ENCODE data around the gene LANCL2. TPM values are rescaled to one million over a fixed set of nuclear protein-coding genes. Genes with fewer than 3 reads are reported as not detected.

The LANCL2 gene
- total and polyA plus RNA-seq, 2 donors from 2014 or later = 9.9 to 18.3 TPM

DNA sequence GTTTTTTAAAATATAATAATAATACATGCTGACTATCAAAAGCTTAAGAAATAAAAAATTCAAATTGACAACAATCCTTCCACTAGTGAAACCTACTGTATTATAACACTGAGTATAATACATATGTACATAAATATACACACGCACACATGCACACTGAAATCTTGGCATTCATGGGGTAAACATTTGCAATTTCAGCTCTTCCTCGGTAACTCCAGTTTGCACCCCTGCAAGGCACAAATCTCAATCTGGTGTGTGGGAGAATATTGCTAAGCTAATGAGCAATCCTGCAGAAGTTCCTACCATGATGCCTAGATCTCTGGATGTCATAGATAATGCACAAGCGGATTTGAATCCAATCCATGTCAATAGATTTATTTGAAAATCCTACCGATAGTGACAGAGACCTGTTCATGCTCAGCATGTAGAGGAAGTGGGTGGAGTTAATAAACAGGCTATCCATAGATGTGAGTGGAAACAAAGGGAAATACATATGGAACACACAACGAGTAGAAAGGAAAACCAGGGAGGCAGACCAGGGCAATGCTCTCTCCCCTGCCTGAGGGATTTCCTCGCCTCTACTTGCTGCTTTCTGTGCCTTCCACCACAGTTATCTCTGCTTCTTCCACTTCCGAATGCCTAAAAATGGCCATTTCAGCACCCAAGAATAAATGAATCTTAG is 38.1 kb upstream of the LANCL2 start:
- Histone ChIP-seq H3K9me3 (ENCODE audit: control insufficient read depth in 2 of 3, insufficient read depth in 1 of 3, low read length in 3 of 3) (no peaks in the 10 kb centered on the region), H3K4me3 (ENCODE audit: low read length in 3 of 3) (no peak overlapping the region), H3K36me3 (ENCODE audit: control insufficient read depth in 2 of 3, insufficient read depth in 3 of 3, low read length in 3 of 3) (no peaks in the 10 kb centered on the region), H3K27ac (ENCODE audit: low read depth in 2 of 2, low read length in 2 of 2) (no peak overlapping the region), H3K4me1 (ENCODE audit: control insufficient read depth in 2 of 3, insufficient read depth in 2 of 3, low read depth in 1 of 3, low read length in 3 of 3) (no peaks in the 10 kb centered on the region), H3K9ac (ENCODE audit: low read length in 3 of 3) (no peak overlapping the region), H3K27me3 (ENCODE audit: control insufficient read depth, insufficient read depth, low read length) (no peaks in the 10 kb centered on the region)
- FAIRE-seq (no peak), DNase-seq (no peak)
- TF ChIP-seq, protein P1, sequence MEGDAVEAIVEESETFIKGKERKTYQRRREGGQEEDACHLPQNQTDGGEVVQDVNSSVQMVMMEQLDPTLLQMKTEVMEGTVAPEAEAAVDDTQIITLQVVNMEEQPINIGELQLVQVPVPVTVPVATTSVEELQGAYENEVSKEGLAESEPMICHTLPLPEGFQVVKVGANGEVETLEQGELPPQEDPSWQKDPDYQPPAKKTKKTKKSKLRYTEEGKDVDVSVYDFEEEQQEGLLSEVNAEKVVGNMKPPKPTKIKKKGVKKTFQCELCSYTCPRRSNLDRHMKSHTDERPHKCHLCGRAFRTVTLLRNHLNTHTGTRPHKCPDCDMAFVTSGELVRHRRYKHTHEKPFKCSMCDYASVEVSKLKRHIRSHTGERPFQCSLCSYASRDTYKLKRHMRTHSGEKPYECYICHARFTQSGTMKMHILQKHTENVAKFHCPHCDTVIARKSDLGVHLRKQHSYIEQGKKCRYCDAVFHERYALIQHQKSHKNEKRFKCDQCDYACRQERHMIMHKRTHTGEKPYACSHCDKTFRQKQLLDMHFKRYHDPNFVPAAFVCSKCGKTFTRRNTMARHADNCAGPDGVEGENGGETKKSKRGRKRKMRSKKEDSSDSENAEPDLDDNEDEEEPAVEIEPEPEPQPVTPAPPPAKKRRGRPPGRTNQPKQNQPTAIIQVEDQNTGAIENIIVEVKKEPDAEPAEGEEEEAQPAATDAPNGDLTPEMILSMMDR (IDR thresholded peaks at IDR 0.05; ENCODE audit: borderline replicate concordance, extremely low read depth, insufficient read depth) = no peak
- intact Hi-C loops (cut with DNase I) = no loop called here

DNA sequence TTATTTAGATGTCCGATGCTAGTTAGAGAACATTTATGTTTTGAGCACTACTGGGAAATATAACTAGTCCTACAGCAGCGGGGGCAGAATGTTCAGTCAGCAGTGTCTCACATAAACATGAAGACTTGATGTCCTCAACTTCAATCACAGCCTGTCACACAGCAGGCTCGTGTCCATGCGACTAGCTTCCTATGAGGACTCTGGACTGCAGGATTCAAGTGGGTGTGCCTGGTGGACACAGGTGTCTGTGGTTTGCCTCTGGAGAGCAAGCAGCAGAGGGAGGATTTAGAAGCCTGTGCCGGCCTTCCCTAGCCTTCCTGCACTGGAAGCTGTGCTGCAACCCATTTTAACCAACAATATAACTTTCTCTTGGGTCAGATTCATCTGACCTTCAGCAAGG is 30.0 kb upstream of the LANCL2 start:
- intact Hi-C loops (cut with DNase I) = no loop called here
- H3K36me3 ChIP-seq (ENCODE audit: control insufficient read depth in 2 of 3, insufficient read depth in 3 of 3, low read length in 3 of 3) = no peaks in the 10 kb centered on the region
- H3K9ac ChIP-seq (ENCODE audit: low read length in 3 of 3) = no peak overlapping the region
- TF ChIP-seq, protein P1 (IDR thresholded peaks at IDR 0.05; ENCODE audit: borderline replicate concordance, extremely low read depth, insufficient read depth) = no peak
- no peak for DNase-seq
- no peaks in the 10 kb centered on the region for H3K27me3 ChIP-seq (ENCODE audit: control insufficient read depth, insufficient read depth, low read length)
- H3K4me1 ChIP-seq (ENCODE audit: control insufficient read depth in 2 of 3, insufficient read depth in 2 of 3, low read depth in 1 of 3, low read length in 3 of 3) = no peaks in the 10 kb centered on the region
- H3K27ac ChIP-seq (ENCODE audit: low read depth in 2 of 2, low read length in 2 of 2) = no peak overlapping the region
- no peak for FAIRE-seq
- H3K9me3 ChIP-seq (ENCODE audit: control insufficient read depth in 2 of 3, insufficient read depth in 1 of 3, low read length in 3 of 3) = no peaks in the 10 kb centered on the region
- H3K4me3 ChIP-seq (ENCODE audit: low read length in 3 of 3) = no peak overlapping the region

DNA sequence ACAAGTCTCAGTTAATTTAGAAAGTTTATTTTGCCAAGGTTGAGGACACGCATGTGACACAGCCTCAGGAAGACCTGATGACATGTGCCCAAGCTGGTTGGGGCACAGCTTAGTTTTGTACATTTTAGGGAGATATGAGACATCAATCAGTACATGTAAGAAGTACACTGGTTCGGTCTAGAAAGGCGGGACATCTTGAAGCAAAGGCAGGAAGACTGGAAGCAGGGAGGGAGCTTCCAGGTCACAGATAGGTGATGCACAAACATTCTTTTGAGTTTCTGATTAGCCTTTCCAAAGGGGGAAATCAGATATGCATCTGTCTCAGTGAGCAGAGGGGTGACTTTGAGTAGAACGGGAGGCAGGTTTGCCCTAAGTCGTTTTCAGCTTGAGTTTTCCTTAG is 29.4 kb upstream of the LANCL2 start:
- DNase-seq = no peak
- intact Hi-C loops (cut with DNase I) = no loop called here

More for the DNA sequence above, 29.4 kb upstream of the LANCL2 start:
- H3K36me3 ChIP-seq (ENCODE audit: control insufficient read depth in 2 of 3, insufficient read depth in 3 of 3, low read length in 3 of 3) = no peaks in the 10 kb centered on the region
- no peak overlapping the region for H3K9ac ChIP-seq (ENCODE audit: low read length in 3 of 3)
- no peak overlapping the region for H3K4me3 ChIP-seq (ENCODE audit: low read length in 3 of 3)
- TF ChIP-seq, protein P1 (IDR thresholded peaks at IDR 0.05; ENCODE audit: borderline replicate concordance, extremely low read depth, insufficient read depth) = no peak
- no peak overlapping the region for H3K27ac ChIP-seq (ENCODE audit: low read depth in 2 of 2, low read length in 2 of 2)
- no peaks in the 10 kb centered on the region for H3K4me1 ChIP-seq (ENCODE audit: control insufficient read depth in 2 of 3, insufficient read depth in 2 of 3, low read depth in 1 of 3, low read length in 3 of 3)
- no peak for FAIRE-seq
- no peaks in the 10 kb centered on the region for H3K9me3 ChIP-seq (ENCODE audit: control insufficient read depth in 2 of 3, insufficient read depth in 1 of 3, low read length in 3 of 3)
- no peaks in the 10 kb centered on the region for H3K27me3 ChIP-seq (ENCODE audit: control insufficient read depth, insufficient read depth, low read length)
